Lower lobe of right lung (tissue), 2 donors: ENCODE measurements around the gene SIL1. TPM values are rescaled to one million over a fixed set of nuclear protein-coding genes. Genes with fewer than 3 reads are reported as not detected.
A peak's percentile ranks its signal among the peaks of the same experiment; 100 is the strongest.

Source experiments
- ATAC-seq, 2 donors: fragments of 200-7000 bp; cut with Tn5 transposase; one replicate each; pipeline ENCODE4 v1.9.1; 2020 to 2022; ENCODE audit warnings: mild to moderate bottlenecking in 2 of 2, moderate library complexity in 2 of 2
- DNase-seq: peaks from one replicate; pipeline ENCODE4 v3.0.0-alpha.2; 2020
- H3K27ac ChIP-seq: fragments of 200-600 bp; one replicate; pipeline ENCODE4 v1.8.0; 2022
- H3K27me3 ChIP-seq: fragments of 200-600 bp; one replicate; pipeline ENCODE4 v1.8.0; 2022; ENCODE audit warnings: low read depth
- H3K36me3 ChIP-seq: fragments of 200-600 bp; one replicate; pipeline ENCODE4 v1.8.0; 2022; ENCODE audit warnings: mild to moderate bottlenecking
- H3K4me1 ChIP-seq: fragments of 200-600 bp; one replicate; pipeline ENCODE4 v1.8.0; 2022
- H3K4me3 ChIP-seq: fragments of 200-600 bp; one replicate; pipeline ENCODE4 v1.8.0; 2022; ENCODE audit warnings: mild to moderate bottlenecking
- H3K9me3 ChIP-seq: fragments of 200-600 bp; one replicate; pipeline ENCODE4 v1.8.0; 2022
- CTCF ChIP-seq: fragments of 200-600 bp; IDR thresholded peaks from one replicate; pipeline ENCODE4 v1.8.0; 2022; ENCODE audit warnings: antibody characterized with exemption, mild to moderate bottlenecking
- intact Hi-C: fragments of 100-400 bp; cut with DNase I; formaldehyde crosslinking; loops from one replicate; pipeline ENCODE4 v1.11.0; 2022
- total RNA-seq: library from RNA; stranded (reverse); fragmentation: NEBNext Ultra II Directional; extraction: Animal tissue kit (Norgen Biotek cat#: 25700); gene quantifications from one replicate; pipeline ENCODE4 v1.2.1, GENCODE V29; 2021
- donor health status: DM: no; HTN: yes; CAD: no; lungs with severe emphysema.

The SIL1 gene
- total RNA-seq, 1 donor from 2014 or later = 40.6 TPM

DNA sequence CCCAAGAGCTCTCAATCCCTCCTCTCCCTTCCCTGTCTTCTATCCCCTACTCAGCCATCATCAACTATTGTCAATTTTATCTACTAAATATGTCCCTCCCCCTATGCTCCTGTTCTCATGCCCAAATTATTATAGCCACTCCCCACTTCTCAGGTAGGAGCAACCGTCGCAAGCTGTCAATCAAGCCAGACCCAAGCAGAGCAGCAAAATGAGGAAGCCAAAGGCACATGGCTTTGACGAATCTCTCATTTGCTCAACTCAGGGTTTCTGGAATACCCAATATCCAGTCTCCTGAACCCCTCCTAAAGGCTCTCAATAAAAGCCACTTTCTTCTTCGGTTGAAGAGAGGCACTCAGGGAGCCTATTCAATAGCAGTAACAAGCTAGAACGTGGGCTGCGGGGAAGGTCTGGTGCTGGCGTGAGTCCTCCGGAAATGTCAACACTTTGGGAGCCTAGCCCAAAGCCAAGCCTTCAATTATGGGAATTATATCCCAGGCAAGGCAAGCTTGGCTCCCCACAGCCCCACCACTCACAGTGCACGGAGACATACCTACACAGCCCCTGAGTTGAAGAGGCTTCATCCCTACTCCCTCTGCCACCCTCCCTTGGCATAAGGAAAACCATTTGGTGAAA, 47.7 kb downstream of the SIL1 start:
- Histone ChIP-seq H3K4me1 (peaks cover 50% of the 10 kb centered on the region), H3K27me3 (no peaks in the 10 kb centered on the region), H3K9me3 (no peaks in the 10 kb centered on the region), H3K4me3 (no peak overlapping the region), H3K36me3 (no peaks in the 10 kb centered on the region), H3K27ac (peak overlapping the region; percentile 16)
- DNase-seq (no peak), ATAC-seq (peak; percentile 11 to 61)
- no peak for TF ChIP-seq CTCF
- intact Hi-C loops = no loop called here

DNA sequence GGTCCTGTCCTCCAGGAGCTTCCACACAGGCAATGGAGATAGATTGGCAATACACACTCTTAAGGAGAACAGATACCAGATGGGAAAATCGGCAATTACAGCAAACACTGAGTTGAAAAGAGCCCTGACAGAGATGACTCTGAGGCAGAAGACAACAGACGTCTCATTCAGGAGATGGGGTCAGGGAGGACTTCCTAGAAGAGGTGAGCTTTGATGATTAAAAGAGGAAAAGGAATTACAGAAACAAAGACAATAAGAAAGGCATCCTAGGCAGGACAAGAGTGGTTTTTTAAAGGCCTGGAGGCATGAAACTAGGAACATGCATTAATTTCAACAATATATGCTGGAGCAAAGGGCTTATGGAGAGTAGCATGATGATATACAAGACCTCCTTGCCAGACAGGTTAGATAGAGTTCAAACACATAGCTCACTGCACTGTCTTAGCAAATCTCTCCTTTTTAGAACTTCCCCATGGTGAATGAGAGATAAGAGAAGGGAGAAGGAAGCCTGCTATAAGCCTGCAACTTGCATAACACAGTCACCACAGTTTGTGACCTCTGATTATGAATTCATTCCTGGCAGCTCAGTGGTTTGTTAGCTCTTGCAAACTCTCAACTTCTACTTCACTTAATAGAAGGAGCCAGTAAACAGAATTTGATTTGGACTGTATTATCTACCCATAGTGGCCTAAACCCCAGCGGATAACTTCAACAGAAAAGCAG, 48.5 kb downstream of the SIL1 start:
- intact Hi-C loops = no loop called here
- TF ChIP-seq CTCF = no peak
- Histone ChIP-seq H3K4me3 (no peak overlapping the region), H3K9me3 (no peaks in the 10 kb centered on the region), H3K4me1 (peaks cover 50% of the 10 kb centered on the region), H3K36me3 (no peaks in the 10 kb centered on the region), H3K27ac (peak overlapping the region; percentile 16), H3K27me3 (no peaks in the 10 kb centered on the region)
- peak; percentile 79 to 86 for ATAC-seq
- DNase-seq = no peak

- H3K27ac ChIP-seq = peak overlapping the region; percentile 16
- no peaks in the 10 kb centered on the region for H3K36me3 ChIP-seq
- H3K4me1 ChIP-seq = peaks cover 50% of the 10 kb centered on the region
- H3K27me3 ChIP-seq = no peaks in the 10 kb centered on the region
- TF ChIP-seq CTCF = no peak
- intact Hi-C loops = no loop called here
- DNase-seq = no peak
- no peak overlapping the region for H3K4me3 ChIP-seq
- ATAC-seq = peak in 1 of 2 donors; percentile 10
- no peaks in the 10 kb centered on the region for H3K9me3 ChIP-seq
Measured at GRCh38 chr5:139148986-139149385, 49.2 kb downstream of the SIL1 start.

GRCh38 chr5:139148306-139148705, 49.9 kb downstream of the SIL1 start:
- H3K27ac ChIP-seq = peak overlapping the region; percentile 16
- H3K9me3 ChIP-seq = no peaks in the 10 kb centered on the region
- ATAC-seq (peak; percentile 20 to 26), DNase-seq (no peak)
- H3K4me1 ChIP-seq = peaks cover 50% of the 10 kb centered on the region
- intact Hi-C loops = no loop called here
- no peak overlapping the region for H3K4me3 ChIP-seq
- H3K27me3 ChIP-seq = no peaks in the 10 kb centered on the region
- no peak for TF ChIP-seq CTCF
- H3K36me3 ChIP-seq = no peaks in the 10 kb centered on the region

GRCh38 chr5:139147483-139148087, 50.6 kb downstream of the SIL1 start:
- no peak for TF ChIP-seq CTCF
- Histone ChIP-seq H3K4me1 (peaks cover 53% of the 10 kb centered on the region), H3K27me3 (no peaks in the 10 kb centered on the region), H3K27ac (peak overlapping the region; percentile 5), H3K36me3 (no peaks in the 10 kb centered on the region), H3K9me3 (no peaks in the 10 kb centered on the region), H3K4me3 (no peak overlapping the region)
- ATAC-seq (peak; percentile 47 to 79), DNase-seq (peak; percentile 61)
- intact Hi-C loops = no loop called here
